ENCODE data around the gene VAMP8. TPM values are rescaled to one million over a fixed set of nuclear protein-coding genes. Genes with fewer than 3 reads are reported as not detected.
"Not testable (repeated sequence)": the region's sequence is repeated elsewhere in the genome, so short reads cannot be mapped to it uniquely, and the experiment has no call there.

The VAMP8 gene
- total and polyA plus RNA-seq, 2 of the 8 experiments (the other 6 are each of a cell fraction or from before 2014, with no cell fraction given) = 34.4 to 69.7 TPM

DNA sequence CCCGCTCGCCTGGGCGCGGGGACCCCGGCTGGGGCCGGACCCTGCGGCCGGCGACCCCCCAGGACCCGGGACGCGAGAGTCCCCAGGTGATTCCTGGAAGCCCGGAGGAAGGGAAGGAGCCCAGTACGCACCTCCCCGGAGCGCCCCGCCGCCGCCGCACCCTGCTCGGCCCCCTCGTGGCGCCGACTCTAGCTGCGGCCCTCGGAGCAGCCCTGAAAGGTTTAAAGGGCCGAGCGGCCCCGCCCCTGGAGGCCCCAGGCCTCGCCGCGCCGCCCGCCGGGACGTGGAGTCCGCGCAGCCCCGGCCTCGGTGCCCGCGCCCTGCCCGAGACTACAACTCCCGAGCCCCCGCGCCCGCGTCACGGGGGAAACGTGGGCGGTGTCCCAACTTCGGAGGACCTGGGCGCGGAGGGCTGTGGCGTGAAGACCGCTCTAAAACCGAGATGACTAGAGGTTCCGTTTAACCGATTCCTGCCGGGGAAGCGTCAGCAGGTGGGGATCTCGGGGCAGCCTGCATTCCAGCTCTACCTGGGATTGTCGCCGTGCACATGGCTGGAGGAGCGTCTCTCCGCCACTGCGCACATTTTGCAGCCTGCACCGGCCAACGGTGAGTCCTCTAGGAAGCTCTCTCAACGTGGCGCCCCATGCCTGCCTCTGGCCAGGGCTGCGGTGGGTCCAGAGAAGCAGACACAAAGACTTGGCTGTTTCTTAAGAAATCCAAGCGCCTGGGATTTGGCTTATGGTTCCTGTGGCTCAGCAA is 25.3 kb downstream of the VAMP8 start, which contains the start of gene TMEM150A (continued):
- TF ChIP-seq TBP (IDR thresholded peaks at IDR 0.05; ENCODE audit: low read depth, low read length) = peak; percentile 48; the same call in 1 of the 2 replicates
- TF ChIP-seq POLR2A (IDR thresholded peaks at IDR 0.05; ENCODE audit: control extremely low read depth in 1 of 2, low read depth in 2 of 2, low read length in 2 of 2) = peak; percentile 19 to 51
- peak; percentile 67; the same call in 1 of the 2 replicates for TF ChIP-seq TAF1 (IDR thresholded peaks at IDR 0.05; ENCODE audit: low read depth, low read length)
- no peak for TF ChIP-seq BCL11A (IDR thresholded peaks at IDR 0.05; ENCODE audit: low read depth in 2 of 2, low read length in 2 of 2)

DNA sequence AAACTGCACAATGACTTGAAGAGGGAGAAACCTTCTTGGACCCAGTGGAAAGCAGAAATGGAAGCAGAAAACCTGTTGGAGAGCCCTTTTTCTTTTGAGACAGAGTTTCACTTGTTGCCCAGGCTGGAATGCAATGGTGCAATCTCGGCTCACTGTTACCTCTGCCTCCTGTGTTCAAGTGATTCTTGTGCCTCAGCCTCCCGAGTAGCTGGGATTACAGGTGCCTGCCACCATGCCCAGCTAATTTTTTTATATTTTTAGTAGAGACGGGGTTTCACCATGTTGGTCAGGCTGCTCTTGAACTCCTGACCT is 26.7 kb downstream of the VAMP8 start:
- H3K79me1 ChIP-seq (ENCODE audit: low read depth, low read length); H4K8ac ChIP-seq (ENCODE audit: extremely low read depth, insufficient read depth, low read length); H3K27ac ChIP-seq (ENCODE audit: low read depth, low read length); H2AK5ac ChIP-seq (ENCODE audit: low read depth, low read length); H3K79me2 ChIP-seq (ENCODE audit: control insufficient read depth in 1 of 2, insufficient read depth in 2 of 2, low read length in 2 of 2); H3K18ac ChIP-seq (ENCODE audit: extremely low read depth, low read length); H3K56ac ChIP-seq (replicated peaks; ENCODE audit: insufficient read length, low read depth, low read length); H4K91ac ChIP-seq (replicated peaks; ENCODE audit: insufficient read length, low read length); H2BK5ac ChIP-seq (ENCODE audit: low read depth, low read length); FAIRE-seq; H4K5ac ChIP-seq (ENCODE audit: insufficient read length, low read depth, low read length); DNase-seq (ENCODE audit: low read depth in 1 of 2, low spot score in 2 of 2); H2AFZ ChIP-seq (ENCODE audit: low read length); H2BK12ac ChIP-seq (ENCODE audit: low read depth, low read length); H3K23ac ChIP-seq (ENCODE audit: insufficient read length); H3K14ac ChIP-seq (ENCODE audit: insufficient read length); H3K4me1 ChIP-seq (replicated peaks in 1 of 4; ENCODE audit: control insufficient read depth in 3 of 4, insufficient read depth in 4 of 4, low read length in 3 of 4); H2BK15ac ChIP-seq (ENCODE audit: low read length); H3K4ac ChIP-seq (replicated peaks; ENCODE audit: insufficient read length, low read depth, low read length); H3K27me3 ChIP-seq (replicated peaks in 1 of 4; ENCODE audit: control insufficient read depth in 3 of 4, extremely low read depth in 1 of 4, insufficient read depth in 3 of 4, low read length in 3 of 4); H3K9ac ChIP-seq (replicated peaks in 1 of 4; ENCODE audit: extremely low read depth in 1 of 4, low read depth in 3 of 4, low read length in 3 of 4); H2BK20ac ChIP-seq (ENCODE audit: low read length); H3K9me3 ChIP-seq (ENCODE audit: insufficient read depth in 2 of 2, low read depth in 1 of 2, low read length in 1 of 2); H2BK120ac ChIP-seq (replicated peaks; ENCODE audit: low read depth, low read length): not testable (repeated sequence)
- H3K23me2 ChIP-seq (ENCODE audit: low read depth, low read length) = peaks cover 12% of the 10 kb centered on the region
- 85% methylated on average over 3 of the region's 3 CpGs; no CpG with 5 or more reads in 1 of the 2 experiments for WGBS, 2 experiments (ENCODE audit: extremely low coverage in 1 of 2, insufficient coverage in 1 of 2, insufficient read length in 1 of 2, insufficient replicate concordance in 2 of 2, low coverage in 1 of 2, low lambda C conversion rate in 2 of 2, missing lambda C conversion rate in 1 of 2)
- CTCF ChIA-PET (ENCODE audit: partially characterized antibody) = interaction anchor here (0.9 to 1.8 kb wide), 5 partner anchors 10 to 61 kb away, joined by 3 to 4 read pairs (median 3); no protein-coding TSS in a partner anchor
- H3K4me2 ChIP-seq (ENCODE audit: insufficient read depth in 1 of 2, low read depth in 2 of 2, low read length in 2 of 2) = peak overlapping the region; percentile 35 to 89; a peak in 2 of 4 replicates
- H3K4me3 ChIP-seq (ENCODE audit: extremely low read depth in 1 of 4, insufficient read depth in 2 of 4, low read depth in 3 of 4, low read length in 4 of 4) = peak overlapping the region in 1 of 4 experiments; percentile 86; a peak in 2 of 8 replicates
- peaks cover 0 to 10% of the 10 kb centered on the region in 2 experiments for H4K20me1 ChIP-seq (replicated peaks in 1 of 2; ENCODE audit: control insufficient read depth in 1 of 2, insufficient read depth in 2 of 2, low read length in 2 of 2)
- POLR2A ChIA-PET (ENCODE audit: partially characterized antibody) = interaction anchor here (0.6 to 7.9 kb wide), 13 partner anchors 8 to 184 kb away, joined by 3 to 95 read pairs (median 7); partner anchors contain the start of genes C2orf68, GGCX, MAT2A and RNF181
- H3K36me3 ChIP-seq (ENCODE audit: control insufficient read depth in 2 of 4, insufficient read depth in 4 of 4, low read length in 3 of 4) = peaks cover 3 to 21% (median 9%) of the 10 kb centered on the region in 4 experiments; a peak in 5 of 8 replicates

Measured in H1 (cell line).